ENCODE measurements around the gene KLF2.
"Not testable (repeated sequence)": the region's sequence is repeated elsewhere in the genome, so short reads cannot be mapped to it uniquely, and the experiment has no call there.

Gene KLF2

GRCh38 chr19:16296713-16297112 is 27.9 kb upstream of the KLF2 start:
- TF ChIP-seq, protein P1, sequence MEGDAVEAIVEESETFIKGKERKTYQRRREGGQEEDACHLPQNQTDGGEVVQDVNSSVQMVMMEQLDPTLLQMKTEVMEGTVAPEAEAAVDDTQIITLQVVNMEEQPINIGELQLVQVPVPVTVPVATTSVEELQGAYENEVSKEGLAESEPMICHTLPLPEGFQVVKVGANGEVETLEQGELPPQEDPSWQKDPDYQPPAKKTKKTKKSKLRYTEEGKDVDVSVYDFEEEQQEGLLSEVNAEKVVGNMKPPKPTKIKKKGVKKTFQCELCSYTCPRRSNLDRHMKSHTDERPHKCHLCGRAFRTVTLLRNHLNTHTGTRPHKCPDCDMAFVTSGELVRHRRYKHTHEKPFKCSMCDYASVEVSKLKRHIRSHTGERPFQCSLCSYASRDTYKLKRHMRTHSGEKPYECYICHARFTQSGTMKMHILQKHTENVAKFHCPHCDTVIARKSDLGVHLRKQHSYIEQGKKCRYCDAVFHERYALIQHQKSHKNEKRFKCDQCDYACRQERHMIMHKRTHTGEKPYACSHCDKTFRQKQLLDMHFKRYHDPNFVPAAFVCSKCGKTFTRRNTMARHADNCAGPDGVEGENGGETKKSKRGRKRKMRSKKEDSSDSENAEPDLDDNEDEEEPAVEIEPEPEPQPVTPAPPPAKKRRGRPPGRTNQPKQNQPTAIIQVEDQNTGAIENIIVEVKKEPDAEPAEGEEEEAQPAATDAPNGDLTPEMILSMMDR (conservative IDR thresholded peaks at IDR 0.05; ENCODE audit: control insufficient read depth, insufficient read depth, low read depth, low read length) = no peak
- H3K4me3 ChIP-seq (ENCODE audit: control insufficient read depth, low read depth, low read length) = no peak overlapping the region
- DNase-seq (ENCODE audit: low read depth) = no peak

- TF ChIP-seq, protein P1 (conservative IDR thresholded peaks at IDR 0.05; ENCODE audit: control insufficient read depth, insufficient read depth, low read depth, low read length) = no peak
- H3K4me3 ChIP-seq (ENCODE audit: control insufficient read depth, low read depth, low read length) = no peak overlapping the region
- no peak for DNase-seq (ENCODE audit: low read depth)
These were observed 26.9 kb upstream of the KLF2 start for GRCh38 chr19:16297575-16298178.

- no peak for DNase-seq (ENCODE audit: low read depth)
- no peak overlapping the region for H3K4me3 ChIP-seq (ENCODE audit: control insufficient read depth, low read depth, low read length)
- TF ChIP-seq, protein P1 (conservative IDR thresholded peaks at IDR 0.05; ENCODE audit: control insufficient read depth, insufficient read depth, low read depth, low read length) = no peak
These were observed 26.3 kb upstream of the KLF2 start for GRCh38 chr19:16298334-16298733.

- H3K4me3 ChIP-seq (ENCODE audit: control insufficient read depth, low read depth, low read length) = no peak overlapping the region
- TF ChIP-seq, protein P1 (conservative IDR thresholded peaks at IDR 0.05; ENCODE audit: control insufficient read depth, insufficient read depth, low read depth, low read length) = no peak
- peak; percentile 40 for DNase-seq (ENCODE audit: low read depth)
These were observed 22.5 kb upstream of the KLF2 start for GRCh38 chr19:16301999-16302694.

GRCh38 chr19:16303755-16304154 is 20.9 kb upstream of the KLF2 start:
- TF ChIP-seq, protein P1 (conservative IDR thresholded peaks at IDR 0.05; ENCODE audit: control insufficient read depth, insufficient read depth, low read depth, low read length) = no peak
- no peak for DNase-seq (ENCODE audit: low read depth)

GRCh38 chr19:16304511-16304910 is 20.1 kb upstream of the KLF2 start:
- not testable (repeated sequence) for DNase-seq (ENCODE audit: low read depth); H3K4me3 ChIP-seq (ENCODE audit: control insufficient read depth, low read depth, low read length)

More at GRCh38 chr19:16303755-16304154, 20.9 kb upstream of the KLF2 start:
- H3K4me3 ChIP-seq (ENCODE audit: control insufficient read depth, low read depth, low read length) = no peak overlapping the region

DNA sequence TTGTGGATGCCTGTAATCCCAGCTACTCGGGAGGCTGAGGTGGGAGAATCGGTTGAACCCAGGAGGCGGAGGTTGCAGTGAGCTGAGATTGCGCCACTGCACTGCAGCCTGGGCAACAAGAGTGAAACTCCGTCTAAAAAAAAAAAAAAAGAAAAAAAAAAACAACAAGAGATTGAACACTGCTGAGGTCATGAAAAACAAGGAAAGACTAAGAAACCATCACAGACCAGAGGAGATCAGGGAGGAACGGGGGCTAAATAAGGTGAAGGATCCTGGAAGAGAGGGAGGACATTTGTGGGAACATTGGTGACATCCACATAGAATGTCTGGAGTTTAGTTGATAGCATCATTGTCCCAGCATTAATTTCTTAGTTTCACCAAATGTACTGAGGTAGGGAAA is 19.6 kb upstream of the KLF2 start:
- H3K4me3 ChIP-seq (ENCODE audit: control insufficient read depth, low read depth, low read length); DNase-seq (ENCODE audit: low read depth): not testable (repeated sequence)
